Activated CD4-positive, alpha-beta T cell treated with anti-CD3 and anti-CD28 coated beads, Interleukin-2, amount 50 U/mL, for 48 hours (primary cell): ENCODE results near the gene EIF4ENIF1.
"Not testable (repeated sequence)": the region's sequence is repeated elsewhere in the genome, so short reads cannot be mapped to it uniquely, and the experiment has no call there.

Experiments used
- DNase-seq, 2 experiments: peaks; one replicate each; pipeline ENCODE4 v3.0.0-alpha.2; 2020

Gene EIF4ENIF1

GRCh38 chr22:31493355-31493754, 3.7 kb upstream of the EIF4ENIF1 start:
- not testable (repeated sequence) for DNase-seq

- DNase-seq, result no peak
Observed at GRCh38 chr22:31492151-31492550, 2.5 kb upstream of the EIF4ENIF1 start.

GRCh38 chr22:31491218-31491962, 1.7 kb upstream of the EIF4ENIF1 start:
- no peak for DNase-seq

GRCh38 chr22:31490496-31490925, 869 bp upstream of the EIF4ENIF1 start:
- peak; percentile 59 to 74 for DNase-seq

- DNase-seq, result peak; percentile 52 to 63
Observed at GRCh38 chr22:31488988-31489617, 539 bp downstream of the EIF4ENIF1 start.

- no peak for DNase-seq
Observed at GRCh38 chr22:31488346-31488883, 1.2 kb downstream of the EIF4ENIF1 start.

- no peak for DNase-seq
Observed at GRCh38 chr22:31486951-31487350, 2.7 kb downstream of the EIF4ENIF1 start.

- DNase-seq, result not testable (repeated sequence)
Observed at GRCh38 chr22:31486369-31486768, 3.3 kb downstream of the EIF4ENIF1 start.

GRCh38 chr22:31482470-31482869, 7.2 kb downstream of the EIF4ENIF1 start:
- DNase-seq, result not testable (repeated sequence)

GRCh38 chr22:31481129-31481528, 8.5 kb downstream of the EIF4ENIF1 start:
- no peak for DNase-seq

- no peak for DNase-seq
Observed at GRCh38 chr22:31477329-31477728, 12.3 kb downstream of the EIF4ENIF1 start.

GRCh38 chr22:31475800-31476199, 13.8 kb downstream of the EIF4ENIF1 start:
- DNase-seq, result no peak

GRCh38 chr22:31474743-31475142, 14.9 kb downstream of the EIF4ENIF1 start:
- no peak for DNase-seq

GRCh38 chr22:31465307-31465706, 24.3 kb downstream of the EIF4ENIF1 start:
- no peak for DNase-seq

GRCh38 chr22:31461699-31462098, 27.9 kb downstream of the EIF4ENIF1 start:
- DNase-seq, result no peak

- no peak for DNase-seq
Observed at GRCh38 chr22:31451709-31452571, 37.7 kb downstream of the EIF4ENIF1 start.

GRCh38 chr22:31449506-31449905, 40.1 kb downstream of the EIF4ENIF1 start:
- DNase-seq, result no peak

GRCh38 chr22:31448382-31448781, 41.3 kb downstream of the EIF4ENIF1 start:
- DNase-seq, result no peak

- no peak for DNase-seq
Observed at GRCh38 chr22:31447337-31447736, 42.3 kb downstream of the EIF4ENIF1 start.

- no peak for DNase-seq
Observed at GRCh38 chr22:31446767-31447166, 42.9 kb downstream of the EIF4ENIF1 start.

- DNase-seq, result no peak
Observed at GRCh38 chr22:31446208-31446607, 43.4 kb downstream of the EIF4ENIF1 start.

GRCh38 chr22:31445642-31446041, 44.0 kb downstream of the EIF4ENIF1 start:
- no peak for DNase-seq

- DNase-seq, result no peak
Observed at GRCh38 chr22:31443516-31443915, 46.1 kb downstream of the EIF4ENIF1 start.
